Left kidney (tissue), 2 donors: ENCODE results near the gene PITPNC1. TPM values are rescaled to one million over a fixed set of nuclear protein-coding genes. Genes with fewer than 3 reads are reported as not detected.

Experiments
- DNase-seq: peaks from one replicate; pipeline ENCODE4 v3.0.0-alpha.2; 2013
- polyA plus RNA-seq: library from polyadenylated mRNA; unstranded; fragments of 120-200 nt; gene quantifications from one replicate; pipeline ENCODE4 v1.2.1, GENCODE V29; 2013; ENCODE audit not compliant: insufficient read length

Gene PITPNC1
- polyA plus RNA-seq, 1 donor = 22.3 TPM

- DNase-seq = no peak
These were observed 356.4 kb downstream of the PITPNC1 start for GRCh38 chr17:67733449-67733848.

DNA sequence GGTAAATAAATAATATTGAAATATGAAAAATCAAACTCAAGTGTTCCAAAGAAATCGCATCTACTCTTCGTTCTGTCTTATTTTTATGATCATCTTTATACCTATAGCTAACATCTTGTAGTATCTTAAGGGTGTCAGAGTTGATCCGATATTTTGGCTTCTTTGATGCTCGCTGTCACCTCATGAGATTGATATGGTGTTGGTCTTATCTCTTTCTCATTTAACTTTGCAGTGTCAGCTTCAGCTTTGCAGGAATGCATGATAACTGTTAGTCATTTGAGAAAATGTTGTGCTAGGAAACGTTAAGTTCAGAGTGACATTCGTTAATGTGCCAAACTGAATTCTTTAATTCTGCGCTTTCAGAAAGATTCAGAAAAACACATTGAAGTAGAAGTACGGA, 360.1 kb downstream of the PITPNC1 start:
- no peak for DNase-seq

GRCh38 chr17:67742025-67742424, 364.9 kb downstream of the PITPNC1 start:
- DNase-seq = no peak

Other genes with a start within 250 kb of the PITPNC1 start
- gene HELZ, start 132.1 kb upstream of the PITPNC1 start, polyA plus RNA-seq = 40.5 TPM
- gene PSMD12, start 10.7 kb upstream of the PITPNC1 start, polyA plus RNA-seq = 53.3 TPM